HFFc6 (cell line): ENCODE results near the gene HS3ST4. TPM values are rescaled to one million over a fixed set of nuclear protein-coding genes. Genes with fewer than 3 reads are reported as not detected.

Source experiments
- DNase-seq: peaks from one replicate; pipeline ENCODE4 v3.0.0-alpha.2; 2018
- H3K27ac Mint-ChIP-seq: 2 replicates; pipeline ENCODE4 v1.8.0; 2020; ENCODE audit warnings: mild to moderate bottlenecking, mixed read lengths
- H3K27me3 Mint-ChIP-seq: 2 replicates; pipeline ENCODE4 v1.8.0; 2021; ENCODE audit warnings: mild to moderate bottlenecking, moderate library complexity, mixed read lengths; ENCODE audit not compliant: insufficient read depth
- H3K36me3 Mint-ChIP-seq: 2 replicates; pipeline ENCODE4 v1.8.0; 2021; ENCODE audit warnings: low read depth, mixed read lengths
- H3K4me1 Mint-ChIP-seq: 2 replicates; pipeline ENCODE4 v1.8.0; 2020; ENCODE audit warnings: low read depth, mixed read lengths
- H3K4me3 Mint-ChIP-seq: 2 replicates; pipeline ENCODE4 v1.8.0; 2020; ENCODE audit warnings: mild to moderate bottlenecking, moderate library complexity, mixed read lengths
- H3K9me3 Mint-ChIP-seq: 2 replicates; pipeline ENCODE4 v1.8.0; 2020; ENCODE audit warnings: mild to moderate bottlenecking, mixed read lengths
- CTCF ChIP-seq: fragments of 200-600 bp; sonication (generic); IDR thresholded peaks from 2 replicates; pipeline ENCODE4 v1.5.0; 2021; ENCODE audit warnings: antibody characterized with exemption, mild to moderate bottlenecking
- total RNA-seq, 6 experiments: library from RNA; stranded (reverse); fragmentation: NEBNext Ultra II Directional; extraction: Animal tissue kit (Norgen Biotek cat#: 25700); gene quantifications; 2 replicates in 1 of 6; 3 replicates in 5 of 6; pipeline ENCODE4 v1.2.3, GENCODE V29; 2021

HS3ST4 gene
- total RNA-seq, 6 experiments from 2014 or later = not detected

- H3K27ac Mint-ChIP-seq = no peak overlapping the region
- no peak overlapping the region for H3K4me3 Mint-ChIP-seq
- TF ChIP-seq CTCF = no peak
- H3K9me3 Mint-ChIP-seq = peaks cover 23% of the 10 kb centered on the region
- no peaks in the 10 kb centered on the region for H3K36me3 Mint-ChIP-seq
- H3K27me3 Mint-ChIP-seq = no peaks in the 10 kb centered on the region; the same call in 1 of the 2 replicates
- H3K4me1 Mint-ChIP-seq = no peaks in the 10 kb centered on the region
- DNase-seq = no peak
Measured at GRCh38 chr16:25855063-25855462, 163.3 kb downstream of the HS3ST4 start.

- Mint-ChIP-seq H3K36me3 (no peaks in the 10 kb centered on the region), H3K9me3 (peaks cover 31% of the 10 kb centered on the region), H3K27me3 (no peaks in the 10 kb centered on the region; the same call in 1 of the 2 replicates), H3K4me3 (no peak overlapping the region), H3K27ac (no peak overlapping the region), H3K4me1 (no peaks in the 10 kb centered on the region)
- TF ChIP-seq CTCF = no peak
- DNase-seq = no peak
Measured at GRCh38 chr16:25855818-25856217, 164.1 kb downstream of the HS3ST4 start.

GRCh38 chr16:25859645-25860044 is 167.9 kb downstream of the HS3ST4 start:
- H3K27me3 Mint-ChIP-seq = no peaks in the 10 kb centered on the region; the same call in 1 of the 2 replicates
- H3K4me3 Mint-ChIP-seq = no peak overlapping the region
- no peak for DNase-seq
- no peak for TF ChIP-seq CTCF
- peaks cover 29% of the 10 kb centered on the region for H3K9me3 Mint-ChIP-seq
- no peaks in the 10 kb centered on the region for H3K36me3 Mint-ChIP-seq
- H3K4me1 Mint-ChIP-seq = no peaks in the 10 kb centered on the region
- no peak overlapping the region for H3K27ac Mint-ChIP-seq

- Mint-ChIP-seq H3K9me3 (peaks cover 21% of the 10 kb centered on the region), H3K27me3 (no peaks in the 10 kb centered on the region; the same call in 1 of the 2 replicates), H3K27ac (no peak overlapping the region), H3K4me1 (no peaks in the 10 kb centered on the region), H3K4me3 (no peak overlapping the region), H3K36me3 (no peaks in the 10 kb centered on the region)
- no peak for DNase-seq
- TF ChIP-seq CTCF = no peak
Measured at GRCh38 chr16:25867041-25867440, 175.3 kb downstream of the HS3ST4 start.

DNA sequence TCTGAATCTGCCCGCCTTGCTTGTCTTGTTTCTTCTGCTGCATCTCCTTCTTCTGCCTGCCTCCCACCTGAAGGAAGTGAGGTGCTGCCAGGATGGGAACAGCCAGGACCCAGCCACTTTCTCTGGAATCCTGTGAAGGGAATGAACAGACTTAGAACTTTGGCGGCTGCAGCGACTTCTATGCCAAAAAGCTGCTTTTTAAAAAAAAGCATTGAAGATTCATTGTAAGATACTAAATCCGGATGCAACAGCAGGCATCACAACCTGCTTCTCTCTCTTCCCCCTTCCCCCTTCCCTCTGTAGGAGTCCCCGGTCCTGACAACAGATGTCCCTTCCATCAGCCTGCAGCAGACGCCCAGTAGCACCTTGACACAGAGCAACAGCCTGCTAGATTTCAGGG is 176.3 kb downstream of the HS3ST4 start:
- H3K4me3 Mint-ChIP-seq = no peak overlapping the region
- no peak for TF ChIP-seq CTCF
- DNase-seq = no peak
- H3K27me3 Mint-ChIP-seq = no peaks in the 10 kb centered on the region; the same call in 1 of the 2 replicates
- H3K9me3 Mint-ChIP-seq = peaks cover 25% of the 10 kb centered on the region
- H3K36me3 Mint-ChIP-seq = no peaks in the 10 kb centered on the region
- H3K27ac Mint-ChIP-seq = no peak overlapping the region
- no peaks in the 10 kb centered on the region for H3K4me1 Mint-ChIP-seq
